ENCODE results near the gene ACIN1. TPM values are rescaled to one million over a fixed set of nuclear protein-coding genes. Genes with fewer than 3 reads are reported as not detected.

Gene ACIN1
- total and polyA plus RNA-seq, 2 experiments from 2014 or later: 76.1 to 172 TPM

GRCh38 chr14:23047751-23048693, 46.9 kb downstream of the ACIN1 start:
- H3K36me3 Mint-ChIP-seq (ENCODE audit: low read depth): peaks cover 15% of the 10 kb centered on the region
- no peak overlapping the region for H3K27ac Mint-ChIP-seq
- H3K36me3 ChIP-seq (ENCODE audit: insufficient read depth): no peaks in the 10 kb centered on the region
- H3K79me2 ChIP-seq (replicated peaks; ENCODE audit: insufficient read depth): no peaks in the 10 kb centered on the region
- H3F3A ChIP-seq (replicated peaks; ENCODE audit: low read depth): no peaks in the 10 kb centered on the region
- H3K9me3 Mint-ChIP-seq: no peaks in the 10 kb centered on the region; the same call in 2 of the 3 replicates
- no peak overlapping the region for H3K4me3 ChIP-seq
- no peaks in the 10 kb centered on the region for H3K9me2 ChIP-seq (ENCODE audit: insufficient read depth)
- ATAC-seq (no peak), DNase-seq (ENCODE audit: low spot score) (no peak)
- H3K4me2 ChIP-seq: no peak overlapping the region
- no peaks in the 10 kb centered on the region for H3K27me3 ChIP-seq (ENCODE audit: insufficient read depth)
- 0 out of 2 replicates have a peak overlapping the region, but pooled peaks have one; percentile 39 for H3K27ac ChIP-seq (ENCODE audit: low read depth)
- H2AFZ ChIP-seq: no peak overlapping the region
- TF ChIP-seq EZH2 (IDR thresholded peaks at IDR 0.05; ENCODE audit: low read depth, unreplicated experiment) (no peak), ETS1 (IDR thresholded peaks at IDR 0.05) (no peak), EZH2phosphoT487 (IDR thresholded peaks at IDR 0.05; ENCODE audit: unreplicated experiment) (no peak), POLR2AphosphoS5 (IDR thresholded peaks at IDR 0.05; ENCODE audit: low read depth) (no peak), ZNF331 (CRISPR knock-in tag; IDR thresholded peaks at IDR 0.05; ENCODE audit: low read depth) (no peak), CREB1 (CRISPR knock-in tag; IDR thresholded peaks at IDR 0.05; ENCODE audit: low read depth) (no peak), REST (IDR thresholded peaks at IDR 0.05; ENCODE audit: unreplicated experiment) (no peak), CTCF (conservative IDR thresholded peaks at IDR 0.05; ENCODE audit: low read depth in 2 of 2) (no peak), ZNF114 (CRISPR knock-in tag; IDR thresholded peaks at IDR 0.05) (no peak), JUNB (IDR thresholded peaks at IDR 0.05; ENCODE audit: unreplicated experiment) (no peak), NANOG (IDR thresholded peaks at IDR 0.05; ENCODE audit: borderline replicate concordance) (no peak), STAT1 (IDR thresholded peaks at IDR 0.05; ENCODE audit: unreplicated experiment) (no peak)
- TF ChIP-seq, protein P1, sequence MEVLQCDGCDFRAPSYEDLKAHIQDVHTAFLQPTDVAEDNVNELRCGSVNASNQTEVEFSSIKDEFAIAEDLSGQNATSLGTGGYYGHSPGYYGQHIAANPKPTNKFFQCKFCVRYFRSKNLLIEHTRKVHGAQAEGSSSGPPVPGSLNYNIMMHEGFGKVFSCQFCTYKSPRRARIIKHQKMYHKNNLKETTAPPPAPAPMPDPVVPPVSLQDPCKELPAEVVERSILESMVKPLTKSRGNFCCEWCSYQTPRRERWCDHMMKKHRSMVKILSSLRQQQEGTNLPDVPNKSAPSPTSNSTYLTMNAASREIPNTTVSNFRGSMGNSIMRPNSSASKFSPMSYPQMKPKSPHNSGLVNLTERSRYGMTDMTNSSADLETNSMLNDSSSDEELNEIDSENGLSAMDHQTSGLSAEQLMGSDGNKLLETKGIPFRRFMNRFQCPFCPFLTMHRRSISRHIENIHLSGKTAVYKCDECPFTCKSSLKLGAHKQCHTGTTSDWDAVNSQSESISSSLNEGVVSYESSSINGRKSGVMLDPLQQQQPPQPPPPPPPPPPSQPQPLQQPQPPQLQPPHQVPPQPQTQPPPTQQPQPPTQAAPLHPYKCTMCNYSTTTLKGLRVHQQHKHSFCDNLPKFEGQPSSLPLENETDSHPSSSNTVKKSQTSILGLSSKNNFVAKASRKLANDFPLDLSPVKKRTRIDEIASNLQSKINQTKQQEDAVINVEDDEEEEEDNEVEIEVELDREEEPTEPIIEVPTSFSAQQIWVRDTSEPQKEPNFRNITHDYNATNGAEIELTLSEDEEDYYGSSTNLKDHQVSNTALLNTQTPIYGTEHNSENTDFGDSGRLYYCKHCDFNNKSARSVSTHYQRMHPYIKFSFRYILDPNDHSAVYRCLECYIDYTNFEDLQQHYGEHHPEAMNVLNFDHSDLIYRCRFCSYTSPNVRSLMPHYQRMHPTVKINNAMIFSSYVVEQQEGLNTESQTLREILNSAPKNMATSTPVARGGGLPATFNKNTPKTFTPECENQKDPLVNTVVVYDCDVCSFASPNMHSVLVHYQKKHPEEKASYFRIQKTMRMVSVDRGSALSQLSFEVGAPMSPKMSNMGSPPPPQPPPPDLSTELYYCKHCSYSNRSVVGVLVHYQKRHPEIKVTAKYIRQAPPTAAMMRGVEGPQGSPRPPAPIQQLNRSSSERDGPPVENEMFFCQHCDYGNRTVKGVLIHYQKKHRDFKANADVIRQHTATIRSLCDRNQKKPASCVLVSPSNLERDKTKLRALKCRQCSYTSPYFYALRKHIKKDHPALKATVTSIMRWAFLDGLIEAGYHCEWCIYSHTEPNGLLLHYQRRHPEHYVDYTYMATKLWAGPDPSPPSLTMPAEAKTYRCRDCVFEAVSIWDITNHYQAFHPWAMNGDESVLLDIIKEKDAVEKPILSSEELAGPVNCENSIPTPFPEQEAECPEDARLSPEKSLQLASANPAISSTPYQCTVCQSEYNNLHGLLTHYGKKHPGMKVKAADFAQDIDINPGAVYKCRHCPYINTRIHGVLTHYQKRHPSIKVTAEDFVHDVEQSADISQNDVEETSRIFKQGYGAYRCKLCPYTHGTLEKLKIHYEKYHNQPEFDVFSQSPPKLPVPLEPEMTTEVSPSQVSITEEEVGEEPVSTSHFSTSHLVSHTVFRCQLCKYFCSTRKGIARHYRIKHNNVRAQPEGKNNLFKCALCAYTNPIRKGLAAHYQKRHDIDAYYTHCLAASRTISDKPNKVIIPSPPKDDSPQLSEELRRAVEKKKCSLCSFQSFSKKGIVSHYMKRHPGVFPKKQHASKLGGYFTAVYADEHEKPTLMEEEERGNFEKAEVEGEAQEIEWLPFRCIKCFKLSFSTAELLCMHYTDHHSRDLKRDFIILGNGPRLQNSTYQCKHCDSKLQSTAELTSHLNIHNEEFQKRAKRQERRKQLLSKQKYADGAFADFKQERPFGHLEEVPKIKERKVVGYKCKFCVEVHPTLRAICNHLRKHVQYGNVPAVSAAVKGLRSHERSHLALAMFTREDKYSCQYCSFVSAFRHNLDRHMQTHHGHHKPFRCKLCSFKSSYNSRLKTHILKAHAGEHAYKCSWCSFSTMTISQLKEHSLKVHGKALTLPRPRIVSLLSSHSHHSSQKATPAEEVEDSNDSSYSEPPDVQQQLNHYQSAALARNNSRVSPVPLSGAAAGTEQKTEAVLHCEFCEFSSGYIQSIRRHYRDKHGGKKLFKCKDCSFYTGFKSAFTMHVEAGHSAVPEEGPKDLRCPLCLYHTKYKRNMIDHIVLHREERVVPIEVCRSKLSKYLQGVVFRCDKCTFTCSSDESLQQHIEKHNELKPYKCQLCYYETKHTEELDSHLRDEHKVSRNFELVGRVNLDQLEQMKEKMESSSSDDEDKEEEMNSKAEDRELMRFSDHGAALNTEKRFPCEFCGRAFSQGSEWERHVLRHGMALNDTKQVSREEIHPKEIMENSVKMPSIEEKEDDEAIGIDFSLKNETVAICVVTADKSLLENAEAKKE (CRISPR knock-in tag; IDR thresholded peaks at IDR 0.05): no peak
- H3K27me3 Mint-ChIP-seq (ENCODE audit: insufficient read depth, low read depth, poor library complexity): peaks cover 14% of the 10 kb centered on the region
- no peaks in the 10 kb centered on the region; the same call in 1 of the 2 replicates for H3K4me1 ChIP-seq (ENCODE audit: insufficient read depth)
- H3K4me3 Mint-ChIP-seq: no peak overlapping the region
- peaks cover 24% of the 10 kb centered on the region for H3K4me1 Mint-ChIP-seq
- no peaks in the 10 kb centered on the region for H4K20me1 ChIP-seq (replicated peaks; ENCODE audit: insufficient read depth)

Data from GM23338 (cell line).